GM18861 (cell line): ENCODE measurements around the gene CDK5RAP3.
"Not testable (repeated sequence)": the region's sequence is repeated elsewhere in the genome, so short reads cannot be mapped to it uniquely, and the experiment has no call there.

Experiments
- ATAC-seq: cut with Tn5 transposase; IDR thresholded peaks from one replicate; pipeline ENCODE4 v1.9.1; 2021; ENCODE audit not compliant: unreplicated experiment

Gene CDK5RAP3

DNA sequence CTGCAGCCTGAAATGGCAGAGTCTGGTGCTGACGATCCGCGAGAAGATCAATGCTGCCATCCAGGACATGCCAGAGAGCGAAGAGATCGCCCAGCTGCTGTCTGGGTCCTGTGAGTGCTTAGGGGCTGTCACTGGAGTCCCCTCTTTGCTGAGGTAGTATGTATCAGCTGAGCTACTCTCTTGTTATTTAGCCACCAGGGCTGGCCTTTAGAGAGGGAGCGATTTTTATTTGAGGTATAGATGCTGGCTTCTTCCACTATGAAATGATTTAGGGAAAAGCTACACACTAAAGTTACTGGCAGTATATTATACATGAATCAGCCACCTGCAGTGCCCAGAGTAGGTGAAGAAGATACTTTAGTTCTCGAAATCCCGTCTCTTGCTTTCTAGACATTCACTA is 2.6 kb downstream of the CDK5RAP3 start:
- ATAC-seq: no peak

DNA sequence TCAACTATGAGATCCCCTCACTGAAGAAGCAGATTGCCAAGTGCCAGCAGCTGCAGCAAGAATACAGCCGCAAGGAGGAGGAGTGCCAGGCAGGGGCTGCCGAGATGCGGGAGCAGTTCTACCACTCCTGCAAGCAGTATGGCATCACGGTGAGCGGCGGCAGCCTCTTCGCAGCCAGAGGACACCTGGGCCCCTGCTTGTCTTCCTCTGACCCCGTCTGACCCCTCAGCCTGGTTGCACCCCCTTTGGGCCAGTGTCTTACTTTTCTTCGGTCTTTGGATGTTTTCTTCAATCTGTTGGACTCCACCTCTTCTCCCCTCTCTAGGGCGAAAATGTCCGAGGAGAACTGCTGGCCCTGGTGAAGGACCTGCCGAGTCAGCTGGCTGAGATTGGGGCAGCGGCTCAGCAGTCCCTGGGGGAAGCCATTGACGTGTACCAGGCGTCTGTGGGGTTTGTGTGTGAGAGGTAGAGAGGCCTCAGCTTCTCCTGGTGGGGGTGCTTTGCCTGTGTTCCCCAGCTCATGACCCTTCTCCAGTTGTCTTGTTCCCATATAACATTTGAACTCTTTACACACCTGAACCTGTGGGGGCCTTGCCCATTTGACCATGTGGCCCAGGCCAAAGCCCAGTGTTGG is 4.4 kb downstream of the CDK5RAP3 start:
- no peak for ATAC-seq

DNA sequence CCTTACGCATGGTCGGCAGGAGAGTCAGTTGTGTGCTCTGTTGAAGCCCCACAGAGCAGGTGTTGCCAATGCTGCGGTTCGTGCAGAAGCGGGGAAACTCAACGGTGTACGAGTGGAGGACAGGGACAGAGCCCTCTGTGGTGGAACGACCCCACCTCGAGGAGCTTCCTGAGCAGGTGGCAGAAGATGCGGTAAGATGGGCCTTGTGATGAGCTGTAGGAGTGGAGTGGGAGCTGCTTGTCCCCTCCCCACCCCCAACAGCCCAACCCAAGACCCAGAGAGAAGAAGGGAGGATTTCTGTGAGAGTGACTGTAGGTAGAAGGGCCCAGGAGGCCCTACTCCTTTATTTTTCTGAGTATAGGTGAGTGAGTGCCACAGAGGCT is 4.9 kb downstream of the CDK5RAP3 start:
- ATAC-seq: no peak

DNA sequence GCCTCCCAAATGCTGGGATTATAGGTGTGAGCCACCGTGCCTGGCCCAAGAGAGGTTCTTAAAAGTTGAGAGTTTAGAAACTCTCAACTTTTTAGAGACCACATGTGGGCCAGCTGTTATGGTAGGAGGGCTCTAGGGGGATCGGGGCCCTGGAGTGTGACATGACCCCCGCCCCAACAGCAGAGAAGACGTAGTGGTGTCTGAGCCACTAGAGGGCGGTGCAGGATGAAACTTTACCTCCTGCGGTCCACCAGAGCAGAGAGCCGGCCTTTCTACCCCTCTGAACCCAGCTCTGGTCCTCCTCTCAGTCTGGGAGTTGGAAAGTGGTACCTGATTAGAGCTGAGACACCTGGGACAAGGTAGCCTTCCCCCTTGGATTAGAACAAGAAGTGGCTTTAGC is 7.4 kb downstream of the CDK5RAP3 start:
- no peak for ATAC-seq

DNA sequence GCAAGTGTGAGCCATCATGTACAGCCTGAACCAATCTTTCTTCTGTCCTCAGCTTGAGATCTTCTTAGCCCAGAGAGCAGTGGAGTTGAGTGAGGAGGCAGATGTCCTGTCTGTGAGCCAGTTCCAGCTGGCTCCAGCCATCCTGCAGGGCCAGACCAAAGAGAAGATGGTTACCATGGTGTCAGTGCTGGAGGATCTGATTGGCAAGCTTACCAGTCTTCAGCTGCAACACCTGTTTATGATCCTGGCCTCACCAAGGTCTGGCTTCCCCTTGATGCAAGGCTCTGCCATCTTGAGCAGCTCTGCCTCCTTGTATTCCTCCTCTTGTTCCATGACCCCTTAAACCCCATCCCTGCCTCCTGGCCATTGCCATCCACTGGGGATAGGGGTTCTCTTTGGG is 9.6 kb downstream of the CDK5RAP3 start:
- ATAC-seq: no peak

DNA sequence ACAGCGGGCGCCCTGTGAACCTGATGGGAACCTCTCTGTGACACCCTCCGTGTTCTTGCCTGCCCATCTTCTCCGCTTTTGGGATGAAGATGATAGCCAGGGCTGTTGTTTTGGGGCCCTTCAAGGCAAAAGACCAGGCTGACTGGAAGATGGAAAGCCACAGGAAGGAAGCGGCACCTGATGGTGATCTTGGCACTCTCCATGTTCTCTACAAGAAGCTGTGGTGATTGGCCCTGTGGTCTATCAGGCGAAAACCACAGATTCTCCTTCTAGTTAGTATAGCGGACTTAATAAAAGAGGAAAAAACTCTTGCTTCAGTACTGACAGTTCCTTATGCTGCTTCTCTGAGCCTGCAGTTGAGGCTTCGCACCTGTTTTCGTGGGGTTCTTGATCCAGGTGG is 10.5 kb downstream of the CDK5RAP3 start:
- no peak for ATAC-seq

DNA sequence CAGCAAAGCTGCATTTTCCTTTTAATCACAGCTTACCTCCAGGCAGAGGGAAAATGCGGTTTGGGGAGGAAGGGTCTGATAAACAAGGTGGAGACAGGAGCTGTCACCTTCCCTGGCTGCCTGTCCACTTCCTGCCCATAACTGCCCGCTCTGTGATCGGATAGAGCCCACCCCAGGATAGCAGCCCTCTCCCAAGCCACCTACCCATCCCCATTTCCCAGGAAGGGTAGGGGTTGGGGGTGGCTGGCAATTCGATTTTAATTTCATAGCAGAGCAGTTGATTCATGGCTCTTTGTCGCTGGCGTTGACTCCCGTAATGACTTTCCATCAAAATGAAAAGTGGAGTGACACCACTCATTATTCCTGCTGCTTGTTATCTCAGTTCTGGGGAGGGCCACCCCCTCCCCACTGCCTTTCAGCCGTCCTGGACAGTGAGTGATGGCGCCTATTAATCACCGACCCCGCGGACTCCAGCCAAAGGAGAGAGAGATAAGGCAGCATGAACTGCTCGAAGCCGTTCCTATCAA is 11.2 kb downstream of the CDK5RAP3 start:
- ATAC-seq: no peak

DNA sequence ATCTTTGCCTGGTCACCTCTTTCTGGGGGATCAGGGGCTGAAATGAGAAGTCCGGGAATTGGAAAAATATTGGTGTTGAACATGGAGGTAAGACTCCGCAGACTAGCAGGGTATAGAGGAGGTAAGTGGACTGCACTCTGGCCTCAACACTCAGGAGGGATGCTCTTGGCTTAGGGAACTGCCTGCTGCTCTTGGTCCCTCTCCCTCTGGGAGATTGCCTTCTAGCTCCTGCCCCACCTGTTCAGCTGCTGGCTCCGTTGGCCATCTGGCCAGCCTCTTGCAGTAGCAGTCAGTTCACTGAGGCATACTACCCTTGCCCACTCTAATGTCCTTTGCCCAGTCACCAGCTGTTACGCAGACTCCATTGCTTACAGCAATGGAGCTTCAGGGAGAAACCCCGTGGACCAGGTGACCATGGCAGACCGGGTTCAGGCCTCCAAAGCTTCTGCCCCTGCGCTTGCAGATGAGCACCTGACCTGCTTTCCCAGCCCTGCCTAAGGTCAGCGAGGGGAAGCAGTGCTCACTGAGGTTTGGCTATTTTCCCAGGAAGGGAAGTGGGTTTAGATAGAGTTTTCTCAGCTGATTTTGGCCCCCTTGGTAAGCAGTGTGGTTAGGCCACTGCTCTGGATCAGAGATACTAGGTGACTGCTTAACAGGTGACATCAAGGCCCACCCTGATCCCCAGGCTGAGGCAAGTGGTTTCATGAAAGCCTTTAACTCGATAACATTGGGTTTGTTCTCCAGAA is 11.9 kb downstream of the CDK5RAP3 start:
- ATAC-seq: no peak

DNA sequence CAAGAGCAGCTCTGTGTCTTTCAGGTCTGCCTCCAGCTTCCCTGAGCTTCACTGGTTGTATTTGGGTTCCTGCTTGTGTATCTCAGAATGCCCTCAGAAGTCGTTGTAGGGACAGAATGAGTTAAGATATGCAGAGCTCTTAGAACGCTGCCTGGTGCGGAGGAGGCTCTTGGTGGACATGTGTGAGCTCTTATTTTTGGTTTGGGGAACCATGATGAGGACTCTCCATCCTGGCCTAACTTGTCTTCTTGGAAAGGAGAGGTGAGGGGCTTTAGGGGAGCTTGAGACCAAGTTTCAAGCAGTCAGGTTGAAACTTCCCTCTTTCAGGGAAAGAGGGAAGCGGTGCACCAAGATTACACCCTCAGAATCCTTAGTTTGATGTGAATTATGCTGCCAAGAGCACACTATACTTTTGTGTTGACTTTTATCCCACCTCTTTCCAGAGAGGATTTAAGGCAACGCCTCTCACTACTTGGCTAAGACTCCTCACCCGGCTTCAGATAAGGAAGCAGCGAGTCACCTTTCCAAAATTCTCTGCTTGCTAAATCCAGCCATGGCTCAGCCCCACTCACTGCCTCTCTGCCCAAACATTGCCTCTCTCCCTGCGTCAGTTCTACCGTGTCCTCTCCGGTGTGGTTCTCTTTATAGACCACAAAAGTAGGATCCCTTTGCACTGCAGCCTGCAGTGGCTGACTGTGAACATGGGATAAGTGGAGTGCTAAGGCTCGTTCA is 12.7 kb downstream of the CDK5RAP3 start:
- no peak for ATAC-seq

DNA sequence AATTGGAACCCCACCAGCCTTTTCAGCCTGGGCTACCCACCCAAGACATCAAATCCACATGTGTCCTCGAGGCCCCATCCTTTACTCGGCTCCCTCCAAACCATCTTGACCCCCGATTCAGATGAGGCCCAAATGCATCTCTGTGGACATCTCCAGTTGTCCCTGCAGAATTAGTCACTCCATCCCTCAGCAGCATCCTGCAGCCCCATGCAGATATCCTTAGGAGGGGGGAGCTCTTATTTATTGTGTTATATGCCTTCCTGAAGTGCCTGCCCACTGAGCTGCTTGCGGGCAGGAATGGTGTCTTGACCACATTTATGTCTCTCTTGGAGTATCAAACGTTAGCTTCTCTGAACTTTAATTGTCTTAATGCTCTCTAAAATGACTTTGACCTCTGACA is 15.6 kb downstream of the CDK5RAP3 start:
- no peak for ATAC-seq

DNA sequence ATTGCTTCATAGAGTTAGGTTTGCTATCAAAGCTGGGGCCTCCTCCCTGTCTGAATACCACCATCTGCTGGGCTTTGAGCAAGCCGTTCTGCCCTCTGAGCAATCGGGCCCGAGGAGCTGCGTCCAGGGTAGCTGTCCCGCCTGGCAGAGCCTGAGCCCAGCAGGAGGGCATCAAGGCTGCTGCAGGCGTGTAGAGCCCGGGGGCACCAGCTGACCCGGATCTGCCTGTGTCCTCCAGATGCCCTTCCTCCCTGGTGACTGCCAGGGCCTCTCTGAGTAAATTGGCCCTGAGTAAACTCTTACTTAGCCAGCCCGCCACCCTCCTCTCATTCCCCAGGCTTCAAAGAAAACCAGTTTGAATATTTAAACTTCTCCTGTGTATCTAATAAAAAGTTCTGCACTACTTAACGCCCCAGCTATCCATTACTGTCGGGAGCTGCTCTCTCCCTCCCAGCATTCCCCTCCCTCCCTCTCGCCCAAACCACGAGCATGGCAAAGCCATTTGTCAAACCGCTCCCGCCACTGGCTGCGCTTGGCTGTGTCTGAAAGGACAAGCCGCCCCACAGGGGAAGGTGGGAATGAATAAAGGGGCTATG is 16.4 kb downstream of the CDK5RAP3 start:
- no peak for ATAC-seq

DNA sequence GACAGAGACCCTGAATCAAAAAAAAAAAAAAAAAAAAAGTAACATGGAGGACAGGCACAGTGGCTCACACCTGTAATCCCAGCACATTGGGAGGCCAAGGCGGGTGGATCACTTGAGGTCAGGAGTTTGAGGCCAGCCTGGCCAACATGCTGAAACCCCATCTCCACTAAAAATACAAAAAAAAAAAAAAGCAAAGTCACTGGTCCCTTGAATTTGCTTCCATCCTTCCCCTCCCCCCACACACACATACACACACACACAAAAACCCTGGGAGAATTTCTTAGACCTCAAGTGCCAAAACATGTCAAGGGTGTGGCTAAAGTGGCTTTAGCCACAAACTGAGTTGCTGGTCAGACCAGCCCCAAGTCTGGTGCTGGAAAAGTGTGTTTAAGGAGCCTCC is 17.5 kb downstream of the CDK5RAP3 start:
- not testable (repeated sequence) for ATAC-seq

DNA sequence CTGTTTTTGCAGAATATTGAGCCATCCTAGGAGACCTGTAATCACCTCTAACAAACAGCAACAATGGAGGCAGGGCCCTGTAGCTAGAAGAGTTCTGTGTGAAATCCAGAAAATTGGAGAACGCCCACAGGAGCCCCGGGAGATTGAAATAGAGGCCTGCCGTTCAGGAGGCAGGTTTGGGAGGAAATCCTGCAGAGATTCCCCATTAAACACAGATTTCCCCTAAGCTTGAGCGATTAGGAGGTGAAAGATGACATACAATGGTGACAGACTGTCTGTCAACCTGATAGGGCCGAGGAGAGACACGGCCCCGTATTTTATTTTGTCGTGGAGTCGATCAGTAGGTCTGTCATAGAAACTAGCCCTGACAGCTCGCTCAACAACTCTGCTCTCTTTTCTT is 18.2 kb downstream of the CDK5RAP3 start:
- ATAC-seq: no peak

DNA sequence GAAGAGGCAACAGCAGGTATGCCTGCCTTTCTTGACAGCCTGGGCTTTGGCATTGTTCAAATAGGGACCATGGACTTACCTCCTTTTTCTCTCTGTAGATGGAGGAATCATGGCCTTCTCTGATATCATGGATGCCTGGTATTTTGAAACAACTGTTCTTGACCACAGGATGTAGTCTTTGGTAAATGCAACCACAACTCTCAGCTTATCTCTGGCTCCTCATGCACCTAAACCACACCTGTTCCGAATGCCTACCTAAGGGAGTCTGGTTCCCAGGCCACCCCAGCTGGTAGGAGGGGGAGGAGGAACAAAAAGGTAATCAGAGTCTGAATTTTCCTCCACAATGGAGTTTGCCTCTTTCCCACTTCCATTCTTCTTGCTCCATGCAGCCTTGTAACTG is 18.8 kb downstream of the CDK5RAP3 start:
- ATAC-seq: no peak

DNA sequence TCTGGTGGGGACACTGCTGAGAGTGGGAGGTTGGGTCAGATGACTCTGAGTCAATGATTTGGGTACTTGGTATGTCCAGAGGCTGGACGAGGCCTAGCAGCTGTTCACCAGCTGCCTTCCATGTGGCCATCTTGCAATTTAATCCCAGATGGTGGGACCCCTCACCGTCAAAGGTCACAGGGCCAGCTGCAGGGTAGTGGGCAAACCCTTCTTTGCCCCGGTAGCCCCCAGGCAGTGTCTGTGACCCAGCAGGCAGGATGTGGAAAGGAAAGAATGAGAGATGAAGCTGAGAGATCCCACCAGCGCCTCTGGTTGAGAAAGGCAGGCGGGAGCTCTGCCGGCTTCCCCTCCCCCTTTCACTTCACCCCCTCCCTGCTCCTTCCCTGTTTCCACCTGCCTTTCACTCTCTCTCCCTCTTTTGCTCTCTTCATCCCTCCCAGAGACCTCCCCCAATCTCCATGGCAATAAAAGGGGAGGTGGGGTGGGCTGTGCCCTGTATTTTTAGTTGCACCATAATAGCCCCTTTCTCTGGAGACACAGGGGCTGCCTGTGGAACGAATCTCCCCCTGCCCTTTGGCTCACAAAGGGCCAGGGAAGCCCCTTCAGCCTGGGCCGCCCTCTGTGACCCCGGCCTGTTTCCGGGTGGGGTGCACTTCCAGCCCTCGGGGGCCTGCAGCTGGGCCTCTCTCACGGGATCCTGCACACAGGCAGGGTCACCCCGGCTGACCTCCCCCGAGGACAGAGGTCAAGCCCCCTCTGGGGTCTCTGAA is 20.2 kb downstream of the CDK5RAP3 start:
- ATAC-seq: no peak

DNA sequence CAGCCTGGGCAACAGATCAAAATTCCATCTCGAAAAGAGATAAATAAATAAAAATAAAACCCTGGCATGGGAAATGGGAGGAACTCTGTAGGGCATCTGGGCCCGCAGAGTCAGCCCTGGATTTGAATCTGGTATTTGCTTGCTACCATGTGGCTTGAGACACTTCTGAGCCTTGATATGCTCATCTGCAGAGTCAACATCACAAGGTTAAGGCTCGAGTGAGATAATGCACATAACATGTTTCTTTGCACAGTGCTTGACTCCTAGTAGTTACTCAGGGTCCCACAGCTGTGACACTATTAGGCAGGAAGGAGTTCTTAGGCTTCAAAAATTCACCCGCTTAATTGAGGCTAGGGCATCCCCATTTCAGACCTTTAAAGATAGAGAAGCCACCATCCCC is 21.3 kb downstream of the CDK5RAP3 start:
- ATAC-seq: no peak

DNA sequence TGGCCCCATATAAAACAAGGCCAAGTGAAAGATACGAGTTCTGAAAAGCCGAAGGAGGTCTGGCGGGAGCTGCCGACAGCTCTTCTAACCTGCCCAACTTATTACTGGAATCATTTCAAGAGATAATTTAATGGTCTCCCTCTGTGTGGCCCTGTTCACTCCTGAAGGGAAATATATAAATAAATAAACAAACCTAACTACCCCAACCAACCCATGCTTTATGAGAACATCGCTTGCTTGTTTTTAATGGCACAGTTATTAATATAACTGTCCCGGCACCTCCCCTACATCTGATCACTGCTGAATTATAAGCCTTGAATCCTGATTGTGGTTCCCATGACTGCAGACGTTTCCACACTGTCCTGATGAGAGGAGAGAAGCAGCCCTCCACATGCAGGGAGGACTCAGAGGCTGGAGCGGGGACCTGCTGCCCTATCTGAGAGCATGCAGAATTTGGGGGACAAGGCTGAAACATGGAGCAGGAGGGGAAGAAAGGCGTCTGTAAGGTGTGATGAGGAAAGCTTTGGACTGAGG is 22.2 kb downstream of the CDK5RAP3 start:
- ATAC-seq: no peak

DNA sequence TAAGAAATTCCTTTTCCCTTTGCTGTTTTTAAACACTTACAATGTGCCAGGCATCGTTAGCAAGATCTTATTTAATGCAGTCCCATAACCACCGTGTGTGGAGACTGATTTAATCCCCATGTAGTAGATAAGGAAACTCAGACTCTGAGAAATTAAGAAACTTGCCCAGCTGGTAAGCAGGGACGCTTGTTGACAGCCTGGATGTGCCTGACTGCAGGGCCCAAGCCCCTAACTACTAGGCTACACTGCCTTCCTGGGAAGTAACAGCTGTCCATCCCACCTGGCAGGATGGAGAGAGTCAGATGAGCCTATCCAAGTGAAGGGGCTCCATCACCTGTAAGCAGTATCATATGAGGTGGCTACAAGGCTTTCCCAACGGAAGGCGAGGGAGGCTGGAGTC is 23.1 kb downstream of the CDK5RAP3 start:
- ATAC-seq: no peak

DNA sequence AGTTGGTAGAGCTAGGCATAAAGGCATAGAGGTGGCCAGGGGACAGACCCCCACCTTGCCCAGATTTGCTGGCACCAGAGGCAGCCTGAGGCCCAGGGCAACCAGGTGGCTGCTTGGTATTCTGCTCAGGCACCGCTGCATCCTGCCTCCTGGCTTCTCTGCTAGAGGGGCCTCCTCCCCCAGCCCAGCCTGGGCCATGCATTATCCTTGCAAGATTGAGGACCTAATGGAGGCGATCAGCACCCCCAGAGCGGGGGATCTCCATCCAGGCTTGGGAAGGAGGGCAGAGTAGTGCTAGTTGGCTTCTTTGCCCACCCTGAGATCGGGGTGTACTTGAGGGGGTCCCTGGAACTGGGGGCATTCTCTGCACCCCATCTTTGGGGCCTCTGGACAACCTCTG is 23.8 kb downstream of the CDK5RAP3 start:
- no peak for ATAC-seq

DNA sequence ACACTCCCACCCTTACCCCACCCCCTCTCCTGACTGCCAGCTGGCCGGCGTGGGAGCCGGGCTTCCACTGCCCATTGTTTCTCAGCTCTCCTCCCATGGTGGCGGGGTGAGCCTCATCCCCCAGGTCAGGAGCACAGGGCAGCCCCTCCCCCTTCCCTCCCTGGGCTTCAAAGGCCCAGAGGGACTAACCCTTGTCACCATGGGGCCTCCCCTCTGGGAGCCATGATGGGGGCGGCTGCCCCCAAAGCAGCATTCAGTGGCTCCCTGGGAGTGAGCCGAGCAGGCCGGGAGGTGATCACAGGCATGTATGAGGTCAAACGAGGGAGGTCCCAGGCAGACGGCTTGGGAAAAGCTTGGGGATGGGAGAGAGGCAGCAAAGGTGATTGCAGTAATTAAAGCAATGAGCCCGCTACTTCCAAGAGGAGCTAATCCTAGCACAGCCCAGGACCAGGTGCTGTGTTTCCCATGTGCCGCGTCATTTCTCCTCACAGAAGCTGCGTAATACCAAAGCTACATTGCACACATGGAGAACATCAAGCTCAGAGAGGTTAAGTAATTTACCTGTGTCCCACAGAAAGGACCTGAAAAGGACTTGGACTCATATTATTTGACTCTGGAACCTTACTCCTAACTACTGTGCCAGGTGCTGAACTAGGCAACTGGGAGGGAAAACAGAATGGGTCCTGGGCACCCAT is 24.5 kb downstream of the CDK5RAP3 start:
- no peak for ATAC-seq
